Endothelial cell of hepatic sinusoid (primary cell): ENCODE measurements around the gene HDAC4.

Experiments used
- in situ Hi-C: cut with HindIII; loops from 2 replicates; pipeline ENCODE4 v1.10.0; 2017; ENCODE audit warnings: low sequenced_read_pairs

The HDAC4 gene

GRCh38 chr2:239152239-239152915 is 248.4 kb downstream of the HDAC4 start:
- in situ Hi-C loops = loop anchor here (10.0 kb wide), 1 partner anchor 52 kb away; no protein-coding TSS in a partner anchor

DNA sequence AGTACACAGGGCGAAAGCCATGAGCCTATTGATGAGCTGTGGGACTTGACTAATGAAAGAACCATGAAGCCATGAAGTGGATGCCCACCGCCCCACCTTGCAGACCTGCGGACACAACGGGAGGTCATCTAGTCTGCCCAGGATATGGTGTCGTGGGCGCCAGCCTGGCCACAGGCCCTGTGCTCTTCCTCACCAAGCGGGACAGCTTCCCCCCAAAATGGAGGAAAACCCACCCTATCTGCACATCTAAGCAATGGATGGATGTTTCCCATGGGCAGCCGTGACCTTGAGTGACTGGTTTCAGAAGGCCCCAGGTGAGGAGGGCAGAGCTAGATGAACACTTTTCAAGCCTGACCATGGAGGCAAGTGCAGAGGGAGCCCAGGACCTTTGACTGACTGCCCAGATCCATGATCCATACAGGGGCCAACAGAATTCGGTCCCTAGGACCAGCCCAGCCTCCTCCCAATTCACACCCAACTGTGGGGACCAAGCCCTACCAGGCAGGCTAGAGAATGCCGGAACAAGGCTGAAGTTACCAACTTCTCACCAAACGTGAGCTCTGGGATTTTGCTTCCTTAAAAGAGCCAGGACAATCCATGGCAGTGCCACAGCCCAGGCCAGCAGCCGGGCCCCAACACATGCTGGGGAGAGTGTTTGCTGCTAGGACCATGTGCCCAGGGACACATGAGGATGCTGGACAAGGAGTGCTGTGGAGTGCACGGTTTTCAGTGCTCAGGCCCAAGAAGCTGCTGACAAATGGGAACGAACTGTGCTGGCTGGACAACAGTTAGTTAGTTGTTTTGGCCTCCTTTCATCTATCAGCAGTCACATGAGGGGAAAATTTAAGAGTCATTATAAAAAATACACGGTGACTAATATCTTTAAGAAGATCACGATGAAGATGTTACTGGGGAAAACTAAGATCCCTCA is 249.4 kb downstream of the HDAC4 start:
- in situ Hi-C loops = loop anchor here (10.0 kb wide), 1 partner anchor 53 kb away; no protein-coding TSS in a partner anchor

DNA sequence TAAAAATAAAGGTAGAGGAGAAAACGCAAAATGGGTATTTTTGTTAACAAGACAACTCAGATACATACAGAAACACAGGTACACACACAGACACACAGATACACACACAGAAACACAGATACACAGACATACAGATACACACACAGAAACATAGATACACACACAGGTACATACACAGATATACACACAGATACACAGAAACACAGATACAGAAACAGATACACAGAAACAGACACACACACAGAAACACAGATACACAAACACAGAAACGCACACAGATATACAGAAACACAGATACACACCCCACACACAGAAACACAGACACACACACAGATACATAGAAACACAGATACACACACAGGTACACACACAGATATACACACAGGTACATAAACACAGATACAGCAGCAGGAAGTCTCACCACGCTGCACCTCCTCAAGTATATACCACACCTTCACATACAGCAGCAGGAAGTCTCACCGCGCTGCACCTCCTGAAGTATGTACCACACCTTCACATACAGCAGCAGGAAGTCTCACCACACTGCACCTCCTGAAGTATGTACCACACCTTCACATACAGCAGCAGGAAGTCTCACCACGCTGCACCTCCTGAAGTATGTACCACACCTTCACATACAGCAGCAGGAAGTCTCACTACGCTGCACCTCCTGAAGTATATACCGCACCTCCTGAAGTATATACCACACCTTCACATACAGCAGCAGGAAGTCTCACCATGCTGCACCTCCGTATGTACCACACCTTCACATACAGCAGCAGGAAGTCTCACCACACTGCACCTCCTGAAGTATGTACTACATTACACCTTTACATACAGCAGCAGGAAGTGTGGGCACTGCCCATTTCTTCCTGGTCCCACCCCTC is 250.5 kb downstream of the HDAC4 start:
- in situ Hi-C loops = loop anchor here (10.0 kb wide), 1 partner anchor 54 kb away; no protein-coding TSS in a partner anchor

DNA sequence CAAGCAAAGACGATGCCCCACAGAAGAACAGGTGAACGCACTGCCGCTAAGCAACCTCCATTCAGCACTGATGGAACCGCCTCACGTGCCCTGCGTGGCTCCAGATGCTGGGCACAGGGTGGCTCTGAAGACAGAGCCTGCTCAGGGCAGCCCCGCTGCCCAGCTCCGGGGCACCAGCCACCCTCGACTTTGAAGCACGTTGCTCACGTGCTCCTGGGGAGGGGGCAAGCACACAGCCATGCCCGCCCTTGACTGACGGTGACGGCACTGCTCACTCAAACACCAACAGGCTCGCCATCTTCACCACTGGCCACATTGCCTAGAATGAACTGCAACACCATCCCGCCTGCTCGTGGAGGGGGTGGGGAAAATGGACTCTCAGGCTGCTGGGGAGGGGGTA is 251.3 kb downstream of the HDAC4 start:
- in situ Hi-C loops = no loop called here

GRCh38 chr2:239148495-239149200 is 252.2 kb downstream of the HDAC4 start:
- in situ Hi-C loops = no loop called here

GRCh38 chr2:239147376-239147775 is 253.4 kb downstream of the HDAC4 start:
- in situ Hi-C loops = no loop called here

DNA sequence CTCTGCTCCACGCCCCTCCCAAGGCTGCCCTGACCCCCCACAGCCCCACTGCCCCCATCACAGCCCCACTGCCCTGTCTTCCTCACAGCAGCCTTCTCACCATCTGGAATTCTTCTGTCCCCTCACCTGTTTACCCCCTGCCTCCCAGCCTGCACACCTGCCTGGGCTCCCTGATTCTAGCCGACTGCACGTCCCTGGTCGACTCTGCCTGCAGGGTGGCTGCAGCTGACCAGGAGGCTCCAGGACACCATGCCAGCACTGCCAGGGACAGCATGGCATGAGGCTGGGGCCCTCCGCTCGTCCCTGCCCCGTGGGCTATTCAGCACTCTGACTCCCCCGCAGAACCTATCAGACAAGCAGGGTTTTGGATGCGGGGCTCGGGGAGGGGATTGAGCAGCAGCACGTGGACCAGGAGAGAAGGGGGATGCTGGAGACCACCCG is 254.1 kb downstream of the HDAC4 start:
- in situ Hi-C loops = no loop called here

DNA sequence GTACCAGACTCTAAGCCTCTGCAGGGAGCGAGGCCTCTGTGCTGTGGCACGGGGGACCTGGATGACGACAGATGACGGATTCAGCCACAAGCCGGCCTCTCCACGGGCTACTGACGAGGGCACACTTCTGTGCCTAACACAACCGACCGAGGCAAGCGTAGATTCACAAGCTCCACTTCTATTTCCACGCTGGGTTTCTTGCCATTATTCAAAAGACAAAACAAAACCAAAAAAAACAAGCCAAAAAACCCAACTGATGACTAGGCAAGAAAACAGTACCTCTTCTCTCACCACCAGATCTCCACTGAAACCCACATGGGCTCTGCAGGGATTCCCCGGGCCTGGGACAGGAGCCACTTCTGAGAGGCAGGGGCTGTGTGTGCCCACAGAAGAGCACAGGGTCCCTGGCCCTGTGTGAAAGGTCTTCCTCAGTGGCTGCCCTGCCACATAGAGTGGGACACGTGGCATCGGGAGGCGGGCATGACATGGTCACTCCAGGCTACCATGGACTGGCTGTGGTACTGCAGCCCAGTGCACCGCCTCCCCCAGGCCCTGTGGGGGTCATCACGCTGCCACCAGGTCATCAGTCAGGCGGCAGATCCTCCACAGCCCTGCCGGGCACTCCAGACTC is 254.7 kb downstream of the HDAC4 start:
- in situ Hi-C loops = no loop called here

- in situ Hi-C loops = no loop called here
These were observed 255.2 kb downstream of the HDAC4 start for GRCh38 chr2:239145601-239146000.

GRCh38 chr2:239145106-239145505 is 255.7 kb downstream of the HDAC4 start:
- in situ Hi-C loops = no loop called here

DNA sequence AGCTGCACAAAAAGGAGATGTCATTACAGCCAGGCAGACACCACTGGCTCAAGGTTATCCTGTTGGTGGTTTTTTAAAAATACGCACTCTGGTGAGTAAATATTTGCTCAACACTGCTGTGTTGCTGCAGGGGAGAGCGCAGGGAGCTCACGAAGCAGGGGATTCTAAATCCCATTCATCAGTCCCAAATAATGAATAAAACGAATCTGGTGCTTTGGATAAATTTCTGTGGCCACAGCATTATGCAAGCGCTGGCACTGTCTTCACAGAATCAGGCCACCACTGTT is 256.2 kb downstream of the HDAC4 start:
- in situ Hi-C loops = loop anchor here (5.0 kb wide), 2 partner anchors 98 to 208 kb away; no protein-coding TSS in a partner anchor

DNA sequence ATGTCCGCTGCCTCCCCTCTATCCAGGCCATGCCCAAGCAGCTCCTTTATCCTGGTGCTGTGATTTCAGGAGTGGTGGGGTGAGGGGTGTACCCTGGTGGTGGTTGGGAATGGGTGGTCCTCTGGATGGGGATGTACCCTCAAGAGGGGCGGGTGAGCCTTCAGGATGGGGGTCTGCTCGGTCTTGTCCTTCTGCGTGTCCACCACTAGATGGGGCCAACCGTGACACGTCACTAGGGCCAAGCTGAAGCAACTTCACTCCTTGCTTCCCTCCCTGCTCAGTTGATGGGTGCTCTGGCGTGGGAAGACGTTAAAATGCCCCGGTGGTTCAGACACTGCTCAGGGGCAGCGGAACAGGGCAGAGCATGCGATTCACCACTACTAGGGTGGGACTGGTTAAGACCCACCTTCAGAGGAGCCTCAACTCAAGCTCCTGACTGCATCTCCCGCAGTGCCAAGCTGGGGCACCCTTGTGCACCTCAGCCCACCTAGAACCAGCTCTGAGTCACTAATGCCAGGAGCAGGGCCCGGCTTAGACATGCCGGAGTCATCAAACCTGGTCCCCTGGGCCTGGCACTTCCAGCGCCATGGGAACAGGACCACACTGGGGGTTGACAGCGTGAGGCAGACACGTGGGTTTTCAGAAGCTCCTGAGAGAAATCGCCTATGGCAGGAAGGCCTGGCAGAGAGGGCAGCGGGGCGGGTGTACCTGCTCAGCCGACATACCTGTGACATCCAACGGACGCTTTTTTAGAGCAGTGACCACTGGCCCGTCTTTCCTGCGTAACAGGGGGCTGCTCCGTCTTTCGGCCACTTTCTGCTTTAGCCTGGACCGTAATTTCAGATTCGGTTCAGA is 256.7 kb downstream of the HDAC4 start:
- in situ Hi-C loops = loop anchor here (5.0 kb wide), 2 partner anchors 98 to 208 kb away; no protein-coding TSS in a partner anchor

DNA sequence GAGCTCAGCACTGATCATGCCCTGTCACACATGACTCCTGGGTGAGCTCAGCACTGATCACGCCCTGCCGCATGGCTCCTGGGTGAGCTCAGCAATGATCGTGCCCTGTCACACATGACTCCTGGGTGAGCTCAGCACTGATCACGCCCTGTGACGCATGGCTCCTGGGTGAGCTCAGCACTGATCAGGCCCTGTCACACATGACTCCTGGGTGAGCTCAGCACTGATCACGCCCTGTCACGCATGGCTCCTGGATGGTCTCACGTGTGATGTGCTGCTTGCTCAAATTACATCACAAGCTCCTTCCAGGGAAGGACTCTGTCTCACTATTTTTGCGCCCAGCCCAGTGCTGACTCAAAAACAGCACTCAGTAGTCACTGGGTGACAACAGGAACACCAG is 258.0 kb downstream of the HDAC4 start:
- in situ Hi-C loops = loop anchor here (5.0 kb wide), 2 partner anchors 99 to 209 kb away; no protein-coding TSS in a partner anchor

GRCh38 chr2:239142296-239142695 is 258.5 kb downstream of the HDAC4 start:
- in situ Hi-C loops = loop anchor here (5.0 kb wide), 2 partner anchors 100 to 210 kb away; no protein-coding TSS in a partner anchor

DNA sequence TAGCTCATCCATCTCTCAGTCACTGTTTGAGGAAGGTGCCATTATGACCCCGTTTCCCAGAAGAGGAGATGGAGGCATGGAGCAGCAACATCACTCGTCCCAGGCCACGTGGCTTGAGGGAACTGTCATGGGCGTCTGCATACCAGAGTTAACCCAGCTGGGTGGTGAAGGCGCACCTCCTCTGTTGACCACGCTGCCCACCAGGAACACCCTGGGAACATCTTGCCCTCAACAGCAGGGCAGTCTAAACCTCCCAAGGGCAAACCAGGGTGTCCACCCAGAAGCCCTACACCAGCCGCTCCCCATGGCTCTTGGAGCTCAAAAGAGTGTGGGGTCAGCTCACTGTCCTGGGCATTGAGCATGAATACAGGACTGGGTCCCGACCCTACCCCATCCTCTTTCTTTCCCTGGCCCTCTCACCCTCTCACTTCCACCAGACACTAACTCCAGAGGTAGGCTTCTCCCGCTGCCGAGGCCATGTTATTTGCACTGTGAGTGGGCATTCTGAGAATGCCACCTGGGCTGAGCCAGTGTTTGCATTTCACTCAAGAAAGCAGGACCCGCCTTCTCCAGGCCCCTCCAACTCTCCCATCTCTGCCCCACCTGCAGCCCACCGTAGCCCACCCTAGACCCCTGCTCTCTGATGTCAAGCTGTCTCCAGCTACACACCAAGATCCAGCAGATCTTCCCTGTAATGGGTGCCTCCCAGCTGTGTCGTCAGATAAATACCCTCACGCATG is 259.6 kb downstream of the HDAC4 start:
- in situ Hi-C loops = loop anchor here (5.0 kb wide), 2 partner anchors 101 to 211 kb away; no protein-coding TSS in a partner anchor

GRCh38 chr2:239140346-239141020 is 260.3 kb downstream of the HDAC4 start:
- in situ Hi-C loops = loop anchor here (5.0 kb wide), 2 partner anchors 102 to 212 kb away; no protein-coding TSS in a partner anchor

DNA sequence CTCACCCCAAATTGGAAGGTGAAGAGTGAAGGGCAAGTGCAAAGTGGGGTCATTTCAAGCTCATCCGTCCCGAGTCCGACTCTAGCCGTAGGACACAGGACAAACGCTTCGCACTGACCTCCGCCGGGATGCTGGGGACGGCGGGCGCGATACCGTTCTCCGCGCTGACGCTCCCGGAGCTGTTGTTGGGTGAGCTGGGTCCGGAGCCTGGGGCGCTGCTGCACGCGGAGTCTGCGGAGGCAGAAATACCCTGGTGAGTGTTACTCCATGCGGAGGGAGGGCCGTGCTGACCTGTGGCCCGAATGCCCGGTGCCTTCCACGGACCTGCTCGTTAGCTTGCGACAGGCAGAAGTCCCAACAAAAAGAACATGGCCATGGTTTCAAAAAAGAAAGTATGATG is 261.3 kb downstream of the HDAC4 start:
- in situ Hi-C loops = no loop called here
